Superior temporal gyrus (tissue), 1 donor: ENCODE data around the gene CLEC16A.
A peak's percentile ranks its signal among the peaks of the same experiment; 100 is the strongest.
"Not testable (repeated sequence)": the region's sequence is repeated elsewhere in the genome, so short reads cannot be mapped to it uniquely, and the experiment has no call there.

ENCODE experiments used
- DNase-seq: peaks from one replicate; pipeline ENCODE4 v3.0.0-alpha.2; 2016; ENCODE audit errors: extremely low spot score

Gene CLEC16A

GRCh38 chr16:10966129-10966528 lies 21.8 kb downstream of the CLEC16A start:
- no peak for DNase-seq

- DNase-seq, result not testable (repeated sequence)
These were observed 22.2 kb downstream of the CLEC16A start for GRCh38 chr16:10966559-10966958.

GRCh38 chr16:10967986-10968385 lies 23.6 kb downstream of the CLEC16A start:
- no peak for DNase-seq

GRCh38 chr16:10968498-10968897 lies 24.1 kb downstream of the CLEC16A start:
- DNase-seq, result no peak

- no peak for DNase-seq
These were observed 25.3 kb downstream of the CLEC16A start for GRCh38 chr16:10969615-10970014.

- no peak for DNase-seq
These were observed 25.7 kb downstream of the CLEC16A start for GRCh38 chr16:10970065-10970464.

GRCh38 chr16:10971560-10971961 lies 27.2 kb downstream of the CLEC16A start:
- DNase-seq, result peak; percentile 87

GRCh38 chr16:10972108-10972818 lies 27.9 kb downstream of the CLEC16A start:
- no peak for DNase-seq

- no peak for DNase-seq
These were observed 28.6 kb downstream of the CLEC16A start for GRCh38 chr16:10972819-10973464.

GRCh38 chr16:10976634-10977033 lies 32.3 kb downstream of the CLEC16A start:
- no peak for DNase-seq

- no peak for DNase-seq
These were observed 33.8 kb downstream of the CLEC16A start for GRCh38 chr16:10978124-10978523.

- peak; percentile 23 for DNase-seq
These were observed 34.6 kb downstream of the CLEC16A start for GRCh38 chr16:10978871-10979446.

- DNase-seq, result peak; percentile 48
These were observed 35.6 kb downstream of the CLEC16A start for GRCh38 chr16:10979717-10980601.

- DNase-seq, result no peak
These were observed 36.4 kb downstream of the CLEC16A start for GRCh38 chr16:10980813-10981212.

GRCh38 chr16:10981697-10982216 lies 37.4 kb downstream of the CLEC16A start:
- DNase-seq, result no peak

GRCh38 chr16:10982465-10983150 lies 38.2 kb downstream of the CLEC16A start:
- no peak for DNase-seq

GRCh38 chr16:10983159-10983558 lies 38.8 kb downstream of the CLEC16A start:
- DNase-seq, result no peak

GRCh38 chr16:10984509-10984908 lies 40.1 kb downstream of the CLEC16A start:
- no peak for DNase-seq

GRCh38 chr16:10987361-10988163 lies 43.2 kb downstream of the CLEC16A start:
- DNase-seq, result no peak

GRCh38 chr16:10988164-10988803 lies 43.9 kb downstream of the CLEC16A start:
- DNase-seq, result no peak
